ENCODE measurements around the gene TIE1. TPM values are rescaled to one million over a fixed set of nuclear protein-coding genes. Genes with fewer than 3 reads are reported as not detected.

The TIE1 gene
- total and polyA plus RNA-seq, 9 of the 15 experiments (the other 6 are each of a cell fraction or from before 2014, with no cell fraction given) = 0.07 to 0.49 (median 0.14) TPM; not detected in 4

- peak within 1 kb of the TSS; percentile 80 for H3K4me2 ChIP-seq (ENCODE audit: insufficient read depth, low read length)
- no TSS peak for BruUV-seq (replicated peaks)
- peak within 1 kb of the TSS; percentile 40 to 86; a peak in 3 of 4 replicates for H3K9ac ChIP-seq (ENCODE audit: insufficient read depth in 1 of 2, low read depth in 2 of 2, low read length in 2 of 2)
- TF ChIP-seq KAT7 (CRISPR knock-in tag; IDR thresholded peaks at IDR 0.05; ENCODE audit: borderline replicate concordance) (no peak), ZNF436 (CRISPR knock-in tag; IDR thresholded peaks at IDR 0.05) (peak; percentile 80), BCOR (IDR thresholded peaks at IDR 0.05) (peak; percentile 39; the same call in 1 of the 2 replicates), ZFP36 (IDR thresholded peaks at IDR 0.05; ENCODE audit: low read depth, low read length, partially characterized antibody) (peak; percentile 98)
- no peaks in the 10 kb centered on the region for H3K79me2 ChIP-seq (ENCODE audit: control insufficient read depth, insufficient read depth, low read length)
- intact Hi-C loops (cut with micrococcal nuclease) = no loop called here
- H2AFZ ChIP-seq (ENCODE audit: low read depth, low read length) = peak within 1 kb of the TSS; percentile 75
- H3K27ac ChIP-seq (ENCODE audit: extremely low read depth, low read depth, low read length) = no peak within 1 kb of the TSS
- no peaks in the 10 kb centered on the region for H3K9me1 ChIP-seq (ENCODE audit: control insufficient read depth, insufficient read depth, low read length)
- DNase-seq (ENCODE audit: extremely low read depth in 1 of 4, low spot score in 3 of 4) (peak in 1 of 4 experiments; percentile 10), FAIRE-seq (no peak), ATAC-seq (no peak)
- H3K4me1 ChIP-seq (replicated peaks in 1 of 2; ENCODE audit: control insufficient read depth in 2 of 2, insufficient read depth in 2 of 2, low read length in 2 of 2) = peaks cover 16 to 19% of the 10 kb centered on the region in 2 experiments; a peak in 4 of 5 replicates
- no peaks in the 10 kb centered on the region for H3K36me3 ChIP-seq (ENCODE audit: control insufficient read depth, insufficient read depth, low read length)
- H3K9me3 ChIP-seq (replicated peaks; ENCODE audit: control insufficient read depth, insufficient read depth, low read depth, low read length) = no peaks in the 10 kb centered on the region
- no peaks in the 10 kb centered on the region for H4K20me1 ChIP-seq (replicated peaks; ENCODE audit: control insufficient read depth, insufficient read depth, low read length)
- 25% methylated on average over 6 of the region's 7 CpGs for WGBS (ENCODE audit: insufficient coverage, low coverage, missing lambda C conversion rate)
- CTCF ChIA-PET (ENCODE audit: low intra/inter-chr PET ratio) = no interaction called here
- in situ Hi-C loops (cut with MboI) = no loop called here
- POLR2A ChIA-PET = interaction anchor here (0.6 to 0.8 kb wide), 2 partner anchors 41 to 47 kb away, joined by 3 read pairs; no protein-coding TSS in a partner anchor
- peaks cover 35 to 65% of the 10 kb centered on the region in 2 experiments for H3K27me3 ChIP-seq (ENCODE audit: control insufficient read depth in 2 of 2, insufficient read depth in 2 of 2, low read length in 2 of 2)
- peak within 1 kb of the TSS; percentile 27; the same call in 1 of the 2 replicates for H3K4me3 ChIP-seq
Observed at GRCh38 chr1:43269627-43270375, 31.0 kb upstream of the TIE1 start, which contains the start of gene TMEM125. Gene TMEM125, plus strand, starts transcription at chr1:43269983. Its CDS starts 2,740 bp downstream, at chr1:43272723.
